K562 (cell line): ENCODE data around the gene PDZD2. TPM values are rescaled to one million over a fixed set of nuclear protein-coding genes. Genes with fewer than 3 reads are reported as not detected.

ENCODE experiments used
- ATAC-seq: fragments of 200-7000 bp; cut with Tn5 transposase; 3 replicates; pipeline ENCODE4 v1.9.1; 2020; ENCODE audit warnings: moderate library complexity
- BruUV-seq: library from RNA; stranded (reverse); fragments of 400-500 nt; replicated peaks from 2 replicates; lab custom pipeline; 2021; lab: Mats Ljungman, UMichigan
- CTCF ChIA-PET: fragments of 300-600 bp; formaldehyde crosslinking; extraction: SDS; loops from one replicate; lab custom pipeline; 2021; ENCODE audit warnings: low intra/inter-chr PET ratio; lab: Yijun Ruan, JAX
- POLR2A ChIA-PET: fragments of 300-600, 350-650 bp; sonication (Branson Sonifier 250); formaldehyde crosslinking; extraction: SDS; loops from one replicate; lab custom pipeline; 2021; ENCODE audit warnings: antibody characterized with exemption, inconsistent platforms; lab: Yijun Ruan, JAX
- DNase-seq, 4 experiments: peaks; one replicate each; pipeline versions ENCODE4 v3.0.0 to v3.0.0-alpha.2; 2011 to 2018; ENCODE audit warnings: low spot score in 3 of 4, mixed read lengths in 3 of 4; ENCODE audit errors: extremely low read depth in 1 of 4
- FAIRE-seq: peaks from 2 replicates; lab custom pipeline; 2011; peaks lifted over from hg19 to GRCh38; lab: Jason Lieb, UNC
- H2AFZ ChIP-seq: 2 replicates; pipeline ENCODE4 v1.6.0; 2011; ENCODE audit warnings: low read depth, low read length, control low read depth, inconsistent platforms
- H3K27ac ChIP-seq: fragments of 200-600 bp; 3 replicates; pipeline ENCODE4 v1.8.0; 2011; ENCODE audit warnings: low read depth, mild to moderate bottlenecking, control low read depth, inconsistent platforms, low read length, moderate library complexity, mixed read lengths; ENCODE audit errors: extremely low read depth
- H3K27me3 ChIP-seq, 2 experiments: fragments of 300-600 bp in 1 of 2; 2 replicates in 1 of 2; 3 replicates in 1 of 2; pipeline versions ENCODE4 v1.6.0 to v1.8.0; 2011; ENCODE audit warnings: inconsistent platforms in 2 of 2, low read length in 2 of 2, mild to moderate bottlenecking in 1 of 2, mixed read lengths in 1 of 2, moderate library complexity in 1 of 2; ENCODE audit not compliant: control insufficient read depth in 2 of 2, insufficient read depth in 2 of 2
- H3K36me3 ChIP-seq: fragments of 300-600 bp; 3 replicates; pipeline ENCODE4 v1.8.0; 2011; ENCODE audit warnings: mild to moderate bottlenecking, low read length, inconsistent platforms; ENCODE audit not compliant: control insufficient read depth, insufficient read depth
- H3K4me1 ChIP-seq, 2 experiments: fragments of 200-600 bp in 1 of 2; replicated peaks in 1 of 2; 2 replicates in 1 of 2; 3 replicates in 1 of 2; pipeline versions ENCODE4 v1.5.1 to v1.8.0; 2011; ENCODE audit warnings: inconsistent platforms in 2 of 2, low read length in 2 of 2, mild to moderate bottlenecking in 1 of 2, mixed read lengths in 1 of 2, moderate library complexity in 1 of 2; ENCODE audit not compliant: control insufficient read depth in 2 of 2, insufficient read depth in 2 of 2
- H3K4me2 ChIP-seq: 2 replicates; pipeline ENCODE4 v1.6.1; 2011; ENCODE audit warnings: low read length, control low read depth, inconsistent platforms, mixed read lengths; ENCODE audit not compliant: insufficient read depth
- H3K4me3 ChIP-seq: fragments of 200-600 bp; sonication (generic), shearing (Covaris generic); 2 replicates; pipeline ENCODE4 v1.5.1; 2016; ENCODE audit warnings: control low read depth, inconsistent platforms
- H3K79me2 ChIP-seq: fragments of 200-600 bp; 3 replicates; pipeline ENCODE4 v1.8.0; 2011; ENCODE audit warnings: low read length, inconsistent platforms; ENCODE audit not compliant: control insufficient read depth, insufficient read depth
- H3K9ac ChIP-seq, 2 experiments: 2 replicates each; pipeline versions ENCODE4 v1.6.0 to v1.6.1; 2011; ENCODE audit warnings: low read depth in 2 of 2, low read length in 2 of 2, control low read depth in 1 of 2, inconsistent platforms in 1 of 2, mild to moderate bottlenecking in 1 of 2, mixed read lengths in 1 of 2; ENCODE audit not compliant: insufficient read depth in 1 of 2
- H3K9me1 ChIP-seq: one replicate; pipeline ENCODE4 v1.6.0; 2011; ENCODE audit warnings: inconsistent platforms, mild to moderate bottlenecking, low read length, moderate library complexity; ENCODE audit not compliant: control insufficient read depth, insufficient read depth
- H3K9me3 ChIP-seq: replicated peaks from 2 replicates; pipeline ENCODE4 v1.5.1; 2011; ENCODE audit warnings: low read depth, low read length, inconsistent platforms; ENCODE audit not compliant: control insufficient read depth, insufficient read depth
- H4K20me1 ChIP-seq: replicated peaks from 2 replicates; pipeline ENCODE4 v1.6.1; 2011; ENCODE audit warnings: low read length, inconsistent platforms, mixed read lengths; ENCODE audit not compliant: control insufficient read depth, insufficient read depth
- BRD9 ChIP-seq: fragments of 450-650 bp; IDR thresholded peaks from 2 replicates; pipeline ENCODE4 v1.6.1; 2018; ENCODE audit warnings: low read depth; ENCODE audit not compliant: partially characterized antibody
- HMBOX1 ChIP-seq: sonication (generic); IDR thresholded peaks from 2 replicates; pipeline ENCODE4 v1.6.1; 2016
- TAF7 ChIP-seq: fragments of 450-650 bp; IDR thresholded peaks from 2 replicates; pipeline ENCODE4 v1.6.1; 2016; ENCODE audit warnings: missing genetic modification characterization, missing compliant biosample characterization
- TEAD4 ChIP-seq, 2 experiments: sonication (generic) in 1 of 2; formaldehyde crosslinking in 1 of 2; IDR thresholded peaks; 2 replicates each; pipeline versions ENCODE4 v1.6.1 to v1.8.0; 2012 to 2022; ENCODE audit warnings: borderline replicate concordance in 1 of 2, inconsistent platforms in 1 of 2, low read length in 1 of 2, mild to moderate bottlenecking in 1 of 2, missing genetic modification reagents in 1 of 2
- ZNF41 ChIP-seq: fragments of 250-450 bp; sonication (Bioruptor Pico); conservative IDR thresholded peaks from 2 replicates; pipeline ENCODE4 v1.4.0; 2020; ENCODE audit warnings: mild to moderate bottlenecking
- ZNF583 ChIP-seq: fragments of 250-450 bp; sonication (Bioruptor Pico); IDR thresholded peaks from 2 replicates; pipeline ENCODE4 v1.4.0; 2020
- WGBS: fragments of 100-300 bp; shearing (Covaris generic); methylation state at CpG from one replicate; pipeline ENCODE4 v1.1.6; 2016; ENCODE audit warnings: low coverage, mixed read lengths; ENCODE audit not compliant: insufficient coverage; ENCODE audit errors: missing lambda C conversion rate; 5-methylcytosine and 5-hydroxymethylcytosine counted together
- in situ Hi-C: fragments of 300-500 bp; cut with MboI; formaldehyde crosslinking; loops from 4 replicates; pipeline ENCODE4 v1.15.0; 2018; ENCODE audit warnings: inconsistent platforms, mixed read lengths
- intact Hi-C: fragments of 100-400 bp; cut with micrococcal nuclease; formaldehyde crosslinking; loops from 2 replicates; pipeline ENCODE4 v1.14.2; 2022
- polyA plus RNA-seq, 8 experiments: library from polyadenylated mRNA; depleted of rRNA in 4 of 8; stranded (reverse) in 5 of 8; unstranded in 3 of 8; fragments of >200 nt; fragmentation: Nextera tagmentation in 2 of 8; fragmentation: Illumina TruSeq in 1 of 8; extraction: Ambion mirVana in 2 of 8; extraction: Trizol in 1 of 8; gene quantifications; 2 replicates each; pipeline versions ENCODE4 v1.2.1 to v1.2.3, GENCODE V29; 2011 to 2014; ENCODE audit warnings: inconsistent platforms in 1 of 8, missing spikeins in 1 of 8
- total RNA-seq, 7 experiments: library from RNA; depleted of rRNA in 6 of 7; stranded (reverse); fragments of >200 nt in 6 of 7; fragmentation: Illumina TruSeq in 2 of 7; extraction: Trizol in 2 of 7; gene quantifications; 2 replicates each; pipeline versions ENCODE4 v1.2.1 to v1.2.3, GENCODE V29; 2011 to 2021; ENCODE audit warnings: low replicate concordance in 1 of 7
- TF ChIP-seq, protein P1 (sequence below), 2 experiments: IDR thresholded peaks; 2 replicates each; pipeline ENCODE4 v1.6.1; 2012; ENCODE audit warnings: improper control_type of control experiment in 2 of 2, low read depth in 2 of 2, low read length in 2 of 2, borderline replicate concordance in 1 of 2
- TF ChIP-seq, protein P2 (sequence below): fragments of 250-450 bp; sonication (Bioruptor Pico); IDR thresholded peaks from 2 replicates; pipeline ENCODE4 v1.9.0; 2021; ENCODE audit warnings: mild to moderate bottlenecking
- TF ChIP-seq, protein P3 (sequence below), 2 experiments: fragments of 450-650 bp; IDR thresholded peaks; 2 replicates each; pipeline ENCODE4 v1.6.1; 2016; ENCODE audit warnings: mild to moderate bottlenecking in 2 of 2, borderline replicate concordance in 1 of 2, low read depth in 1 of 2, moderate library complexity in 1 of 2

The PDZD2 gene
- total and polyA plus RNA-seq, 9 of the 15 experiments (the other 6 are each of a cell fraction or from before 2014, with no cell fraction given), result 0.02 to 0.08 (median 0.04) TPM; not detected in 6

- intact Hi-C loops, result no loop called here
- TF ChIP-seq TAF7 (tag) (no peak), HMBOX1 (no peak), ZNF583 (CRISPR knock-in tag) (no peak), TEAD4 (IDR thresholded peaks at IDR 0.05; ENCODE audit: low read length) (no peak), TEAD4 (CRISPR knock-in tag; IDR thresholded peaks at IDR 0.05; ENCODE audit: borderline replicate concordance) (no peak), BRD9 (no peak), ZNF41 (CRISPR knock-in tag) (no peak)
- TF ChIP-seq, protein P1, sequence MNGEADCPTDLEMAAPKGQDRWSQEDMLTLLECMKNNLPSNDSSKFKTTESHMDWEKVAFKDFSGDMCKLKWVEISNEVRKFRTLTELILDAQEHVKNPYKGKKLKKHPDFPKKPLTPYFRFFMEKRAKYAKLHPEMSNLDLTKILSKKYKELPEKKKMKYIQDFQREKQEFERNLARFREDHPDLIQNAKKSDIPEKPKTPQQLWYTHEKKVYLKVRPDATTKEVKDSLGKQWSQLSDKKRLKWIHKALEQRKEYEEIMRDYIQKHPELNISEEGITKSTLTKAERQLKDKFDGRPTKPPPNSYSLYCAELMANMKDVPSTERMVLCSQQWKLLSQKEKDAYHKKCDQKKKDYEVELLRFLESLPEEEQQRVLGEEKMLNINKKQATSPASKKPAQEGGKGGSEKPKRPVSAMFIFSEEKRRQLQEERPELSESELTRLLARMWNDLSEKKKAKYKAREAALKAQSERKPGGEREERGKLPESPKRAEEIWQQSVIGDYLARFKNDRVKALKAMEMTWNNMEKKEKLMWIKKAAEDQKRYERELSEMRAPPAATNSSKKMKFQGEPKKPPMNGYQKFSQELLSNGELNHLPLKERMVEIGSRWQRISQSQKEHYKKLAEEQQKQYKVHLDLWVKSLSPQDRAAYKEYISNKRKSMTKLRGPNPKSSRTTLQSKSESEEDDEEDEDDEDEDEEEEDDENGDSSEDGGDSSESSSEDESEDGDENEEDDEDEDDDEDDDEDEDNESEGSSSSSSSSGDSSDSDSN (IDR thresholded peaks at IDR 0.05; ENCODE audit: borderline replicate concordance in 1 of 2, low read depth in 2 of 2, low read length in 2 of 2), result no peak
- TF ChIP-seq, protein P2, sequence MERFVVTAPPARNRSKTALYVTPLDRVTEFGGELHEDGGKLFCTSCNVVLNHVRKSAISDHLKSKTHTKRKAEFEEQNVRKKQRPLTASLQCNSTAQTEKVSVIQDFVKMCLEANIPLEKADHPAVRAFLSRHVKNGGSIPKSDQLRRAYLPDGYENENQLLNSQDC (CRISPR knock-in tag), result no peak
- TF ChIP-seq, protein P3, sequence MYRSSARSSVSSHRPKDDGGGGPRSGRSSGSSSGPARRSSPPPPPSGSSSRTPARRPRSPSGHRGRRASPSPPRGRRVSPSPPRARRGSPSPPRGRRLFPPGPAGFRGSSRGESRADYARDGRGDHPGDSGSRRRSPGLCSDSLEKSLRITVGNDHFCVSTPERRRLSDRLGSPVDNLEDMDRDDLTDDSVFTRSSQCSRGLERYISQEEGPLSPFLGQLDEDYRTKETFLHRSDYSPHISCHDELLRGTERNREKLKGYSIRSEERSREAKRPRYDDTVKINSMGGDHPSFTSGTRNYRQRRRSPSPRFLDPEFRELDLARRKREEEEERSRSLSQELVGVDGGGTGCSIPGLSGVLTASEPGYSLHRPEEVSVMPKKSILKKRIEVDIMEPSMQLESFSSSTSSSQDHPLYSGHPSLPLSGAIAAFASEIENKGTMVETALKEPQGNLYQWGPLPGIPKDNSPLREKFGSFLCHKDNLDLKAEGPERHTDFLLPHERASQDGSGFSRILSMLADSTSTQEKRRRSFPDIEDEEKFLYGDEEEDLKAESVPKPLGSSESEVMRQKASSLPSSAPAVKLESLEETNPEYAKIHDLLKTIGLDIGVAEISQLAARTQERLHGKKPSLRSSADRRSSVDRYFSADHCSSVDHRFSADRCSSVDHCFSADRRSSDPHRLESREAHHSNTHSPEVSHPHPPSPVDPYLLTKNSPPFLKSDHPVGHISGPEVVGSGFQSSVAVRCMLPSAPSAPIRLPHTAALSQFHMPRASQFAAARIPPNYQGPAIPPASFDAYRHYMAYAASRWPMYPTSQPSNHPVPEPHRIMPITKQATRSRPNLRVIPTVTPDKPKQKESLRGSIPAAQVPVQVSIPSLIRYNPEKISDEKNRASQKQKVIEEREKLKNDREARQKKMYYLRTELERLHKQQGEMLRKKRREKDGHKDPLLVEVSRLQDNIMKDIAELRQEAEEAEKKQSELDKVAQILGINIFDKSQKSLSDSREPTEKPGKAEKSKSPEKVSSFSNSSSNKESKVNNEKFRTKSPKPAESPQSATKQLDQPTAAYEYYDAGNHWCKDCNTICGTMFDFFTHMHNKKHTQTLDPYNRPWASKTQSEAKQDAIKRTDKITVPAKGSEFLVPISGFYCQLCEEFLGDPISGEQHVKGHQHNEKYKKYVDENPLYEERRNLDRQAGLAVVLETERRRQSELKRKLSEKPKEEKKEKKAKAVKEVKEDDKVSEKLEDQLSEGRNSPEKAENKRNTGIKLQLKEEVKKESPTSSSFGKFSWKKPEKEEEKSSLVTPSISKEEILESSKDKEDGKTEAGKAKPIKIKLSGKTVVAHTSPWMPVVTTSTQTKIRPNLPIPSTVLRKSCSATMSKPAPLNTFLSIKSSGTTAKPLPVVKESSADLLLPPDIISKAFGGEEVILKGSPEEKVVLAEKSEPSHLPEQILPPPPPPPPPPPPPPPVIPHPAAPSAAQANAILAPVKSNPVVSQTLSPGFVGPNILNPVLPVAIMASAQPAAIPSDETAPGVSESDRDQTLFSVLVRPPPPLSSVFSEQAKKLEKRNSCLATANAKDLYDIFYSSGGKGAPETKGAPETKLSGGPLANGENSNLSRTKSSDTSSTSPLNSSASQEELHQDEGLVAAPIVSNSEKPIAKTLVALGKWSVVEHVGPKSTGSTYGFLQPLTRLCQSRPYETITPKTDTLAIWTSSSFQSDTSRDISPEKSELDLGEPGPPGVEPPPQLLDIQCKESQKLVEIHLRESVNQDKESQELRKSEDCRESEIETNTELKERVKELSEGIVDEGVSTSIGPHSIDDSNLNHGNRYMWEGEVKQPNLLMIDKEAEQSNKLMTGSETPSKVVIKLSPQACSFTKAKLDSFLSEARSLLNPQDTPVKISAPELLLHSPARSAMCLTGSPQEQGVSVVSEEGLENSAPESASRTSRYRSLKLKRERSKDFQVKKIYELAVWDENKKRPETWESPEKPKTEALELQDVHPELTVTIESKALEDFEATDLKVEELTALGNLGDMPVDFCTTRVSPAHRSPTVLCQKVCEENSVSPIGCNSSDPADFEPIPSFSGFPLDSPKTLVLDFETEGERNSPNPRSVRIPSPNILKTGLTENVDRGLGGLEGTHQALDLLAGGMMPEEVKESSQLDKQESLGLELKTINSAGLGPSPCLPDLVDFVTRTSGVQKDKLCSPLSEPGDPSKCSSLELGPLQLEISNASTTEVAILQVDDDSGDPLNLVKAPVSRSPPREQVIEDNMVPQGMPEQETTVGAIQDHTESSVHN (IDR thresholded peaks at IDR 0.05; ENCODE audit: borderline replicate concordance in 1 of 2, low read depth in 1 of 2), result no peak
- BruUV-seq, result no TSS peak
- no peak overlapping the region for H3K4me3 ChIP-seq
- H3K79me2 ChIP-seq, result no peaks in the 10 kb centered on the region
- H2AFZ ChIP-seq, result no peak overlapping the region
- peaks cover 17 to 39% of the 10 kb centered on the region in 2 experiments for H3K27me3 ChIP-seq
- H3K9me3 ChIP-seq, result no peaks in the 10 kb centered on the region
- ChIA-PET CTCF (no interaction called here), POLR2A (interaction anchor here (1.0 to 1.1 kb wide), 2 partner anchors 20 to 22 kb away, joined by 3 to 4 read pairs; no protein-coding TSS in a partner anchor)
- H3K9me1 ChIP-seq, result no peaks in the 10 kb centered on the region
- H3K9ac ChIP-seq, result no peak overlapping the region
- no peaks in the 10 kb centered on the region for H4K20me1 ChIP-seq
- DNase-seq (no peak), ATAC-seq (no peak), FAIRE-seq (no peak)
- 7% methylated on average over 5 of the region's 5 CpGs for WGBS
- H3K4me1 ChIP-seq, result no peaks in the 10 kb centered on the region
- H3K27ac ChIP-seq, result no peak overlapping the region
- in situ Hi-C loops, result no loop called here
- H3K4me2 ChIP-seq, result no peak overlapping the region
- H3K36me3 ChIP-seq, result no peaks in the 10 kb centered on the region
Observed at GRCh38 chr5:31617867-31618266, 21.1 kb upstream of the PDZD2 start.
